Measurements from ENCODE around the gene MYO3A. TPM values are rescaled to one million over a fixed set of nuclear protein-coding genes. Genes with fewer than 3 reads are reported as not detected.

The MYO3A gene
- total and polyA plus RNA-seq, 2 donors (not counting 3 experiments of a cell fraction or from before 2014, with no cell fraction given), result not detected

DNA sequence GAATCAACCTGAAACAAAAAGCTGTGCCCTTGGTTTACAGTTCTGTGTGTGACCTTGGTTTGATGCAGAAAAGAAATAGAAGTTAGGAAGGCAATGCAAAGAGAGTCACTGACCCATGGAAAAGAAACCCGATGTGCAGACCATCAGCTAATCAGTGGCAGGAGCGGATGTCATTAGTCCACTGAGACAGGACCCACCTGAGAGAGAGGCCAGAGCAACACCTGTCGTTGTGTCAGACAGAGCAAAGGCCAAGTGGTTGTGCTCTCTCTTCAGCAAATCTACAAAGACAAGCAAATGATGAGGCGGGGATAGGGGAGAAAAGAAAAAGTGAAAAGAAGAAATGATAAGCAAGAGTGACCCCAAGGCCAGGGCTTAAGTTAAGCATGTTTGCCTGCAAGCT is 291.3 kb downstream of the MYO3A start:
- dilution Hi-C loops (cut with MboI; ENCODE audit: extremely low pct_ligation_motif_present, low sequenced_read_pairs), result no loop called here
- Histone ChIP-seq H3K9me1 (replicated peaks; ENCODE audit: control insufficient read depth, extremely low read depth, insufficient read depth, low read length) (no peaks in the 10 kb centered on the region), H3K4me2 (ENCODE audit: insufficient read depth, low read length) (no peak overlapping the region), H3K36me3 (ENCODE audit: control insufficient read depth in 2 of 2, extremely low read depth in 1 of 2, insufficient read depth in 2 of 2, low read length in 2 of 2) (no peaks in the 10 kb centered on the region), H3K27ac (ENCODE audit: insufficient read depth, low read depth, low read length) (no peak overlapping the region), H3K27me3 (ENCODE audit: control insufficient read depth in 2 of 2, insufficient read depth in 2 of 2, low read length in 2 of 2) (no peaks in the 10 kb centered on the region), H4K20me1 (replicated peaks; ENCODE audit: control insufficient read depth, extremely low read depth, insufficient read depth, low read length) (no peaks in the 10 kb centered on the region), H3K4me3 (replicated peaks in 1 of 3; ENCODE audit: insufficient read depth in 1 of 3, low read depth in 1 of 3, low read length in 3 of 3) (no peak overlapping the region), H3K79me2 (ENCODE audit: control insufficient read depth, insufficient read depth, low read length) (no peaks in the 10 kb centered on the region), H2AFZ (ENCODE audit: low read depth, low read length) (no peak overlapping the region), H3K4me1 (ENCODE audit: control insufficient read depth, extremely low read depth, insufficient read depth, low read length) (no peaks in the 10 kb centered on the region), H3K9me3 (replicated peaks; ENCODE audit: control insufficient read depth, insufficient read depth, low read length) (no peaks in the 10 kb centered on the region), H3K9ac (replicated peaks; ENCODE audit: extremely low read depth, insufficient read depth, low read length) (no peak overlapping the region)
- DNase-seq (ENCODE audit: low read depth, low spot score), result no peak
- ChIA-PET POLR2A (no interaction called here), CTCF (no interaction called here)
- BruUV-seq (replicated peaks), result no TSS peak
- no peak for TF ChIP-seq GATA2 (IDR thresholded peaks at IDR 0.05; ENCODE audit: insufficient read depth, insufficient read length, low read depth, low read length)
- TF ChIP-seq, protein P1, sequence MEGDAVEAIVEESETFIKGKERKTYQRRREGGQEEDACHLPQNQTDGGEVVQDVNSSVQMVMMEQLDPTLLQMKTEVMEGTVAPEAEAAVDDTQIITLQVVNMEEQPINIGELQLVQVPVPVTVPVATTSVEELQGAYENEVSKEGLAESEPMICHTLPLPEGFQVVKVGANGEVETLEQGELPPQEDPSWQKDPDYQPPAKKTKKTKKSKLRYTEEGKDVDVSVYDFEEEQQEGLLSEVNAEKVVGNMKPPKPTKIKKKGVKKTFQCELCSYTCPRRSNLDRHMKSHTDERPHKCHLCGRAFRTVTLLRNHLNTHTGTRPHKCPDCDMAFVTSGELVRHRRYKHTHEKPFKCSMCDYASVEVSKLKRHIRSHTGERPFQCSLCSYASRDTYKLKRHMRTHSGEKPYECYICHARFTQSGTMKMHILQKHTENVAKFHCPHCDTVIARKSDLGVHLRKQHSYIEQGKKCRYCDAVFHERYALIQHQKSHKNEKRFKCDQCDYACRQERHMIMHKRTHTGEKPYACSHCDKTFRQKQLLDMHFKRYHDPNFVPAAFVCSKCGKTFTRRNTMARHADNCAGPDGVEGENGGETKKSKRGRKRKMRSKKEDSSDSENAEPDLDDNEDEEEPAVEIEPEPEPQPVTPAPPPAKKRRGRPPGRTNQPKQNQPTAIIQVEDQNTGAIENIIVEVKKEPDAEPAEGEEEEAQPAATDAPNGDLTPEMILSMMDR (IDR thresholded peaks at IDR 0.05; ENCODE audit: extremely low read depth in 1 of 2, insufficient read depth in 1 of 2, low read depth in 1 of 2, low read length in 2 of 2), result no peak
- TF ChIP-seq MYC (IDR thresholded peaks at IDR 0.05; ENCODE audit: low read depth, low read length), result no peak
- TF ChIP-seq EZH2 (IDR thresholded peaks at IDR 0.05; ENCODE audit: borderline replicate concordance, low read depth, low read length, severe bottlenecking), result no peak
- no peak for TF ChIP-seq FOS (IDR thresholded peaks at IDR 0.05; ENCODE audit: borderline replicate concordance, insufficient read depth, low read length)
- TF ChIP-seq POLR2AphosphoS5 (IDR thresholded peaks at IDR 0.05; ENCODE audit: insufficient read depth, low read depth, low read length), result no peak
- no peak for TF ChIP-seq JUN (IDR thresholded peaks at IDR 0.05; ENCODE audit: borderline replicate concordance, insufficient read depth, insufficient read length, low read depth)
- TF ChIP-seq POLR2A (IDR thresholded peaks at IDR 0.05; ENCODE audit: low read depth, low read length), result no peak
- TF ChIP-seq, protein P2, sequence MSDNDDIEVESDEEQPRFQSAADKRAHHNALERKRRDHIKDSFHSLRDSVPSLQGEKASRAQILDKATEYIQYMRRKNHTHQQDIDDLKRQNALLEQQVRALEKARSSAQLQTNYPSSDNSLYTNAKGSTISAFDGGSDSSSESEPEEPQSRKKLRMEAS (IDR thresholded peaks at IDR 0.05; ENCODE audit: insufficient read depth, insufficient read length), result no peak
- intact Hi-C loops (cut with micrococcal nuclease), result no loop called here
- FAIRE-seq, result no peak

All from endothelial cell of umbilical vein (primary cell).